Activated T-cell treated with anti-CD3 and anti-CD28 coated beads for 48 hours (primary cell): ENCODE data around the gene SMPD3.

Experiments used
- DNase-seq: peaks from one replicate; pipeline ENCODE4 v3.0.0-alpha.2; 2020; ENCODE audit warnings: low read depth

The SMPD3 gene

GRCh38 chr16:68328860-68329390 is 119.4 kb downstream of the SMPD3 start:
- DNase-seq = no peak

- peak; percentile 67 for DNase-seq
Measured at GRCh38 chr16:68328151-68328859, 120.0 kb downstream of the SMPD3 start.

- no peak for DNase-seq
Measured at GRCh38 chr16:68324780-68325357, 123.4 kb downstream of the SMPD3 start.

- no peak for DNase-seq
Measured at GRCh38 chr16:68324336-68324735, 124.0 kb downstream of the SMPD3 start.

- peak; percentile 41 for DNase-seq
Measured at GRCh38 chr16:68319185-68319908, 129.0 kb downstream of the SMPD3 start.

- DNase-seq = no peak
Measured at GRCh38 chr16:68313116-68313515, 135.2 kb downstream of the SMPD3 start.

DNA sequence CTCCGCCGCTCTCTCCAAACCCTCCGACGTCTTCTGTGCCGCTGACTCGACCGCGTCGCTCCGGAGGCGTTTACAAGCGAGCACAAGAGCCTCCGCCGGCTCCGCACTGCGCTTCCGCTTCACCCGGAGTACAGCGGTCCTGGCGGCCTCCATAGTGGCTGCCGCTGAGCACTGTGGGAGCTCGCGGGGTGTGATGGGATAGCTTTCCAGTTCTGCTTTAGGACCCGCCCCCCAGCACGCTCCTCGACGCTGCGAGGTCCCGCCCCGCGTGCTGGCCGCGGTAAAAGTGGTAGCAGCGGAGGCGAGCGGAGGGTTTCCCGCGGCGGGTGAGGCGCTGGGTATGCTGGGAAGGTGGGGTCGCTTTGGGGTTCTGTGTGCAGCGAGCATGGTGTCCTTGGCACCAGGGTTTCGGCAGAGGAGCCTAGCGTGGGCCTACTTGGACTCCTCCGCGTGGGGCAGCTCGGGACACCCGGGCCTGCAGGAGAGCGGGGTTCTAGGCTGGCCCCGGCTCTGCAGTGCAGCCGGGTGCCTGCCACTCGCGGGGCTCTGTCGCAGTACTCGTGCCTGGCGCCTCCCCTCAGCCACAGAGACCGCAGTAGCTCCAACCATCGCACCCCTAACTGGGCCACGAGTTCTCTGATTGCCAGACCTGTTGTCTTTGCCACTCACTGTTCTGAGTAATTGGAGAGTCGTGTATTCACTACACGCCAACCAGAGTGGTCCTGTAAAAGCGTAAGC is 137.4 kb downstream of the SMPD3 start, which contains the start of the genes PRMT7 and SLC7A6OS:
Gene PRMT7 (plus strand): TSS at position 246 of the 738 bp plus-strand sequence. CDS start 4,961 bp downstream, outside the sequence.
Gene SLC7A6OS (minus strand): TSS at position 173 of the 738 bp plus-strand sequence. CDS start 20 bp downstream, at position 153.
- DNase-seq = peak; percentile 92

DNA sequence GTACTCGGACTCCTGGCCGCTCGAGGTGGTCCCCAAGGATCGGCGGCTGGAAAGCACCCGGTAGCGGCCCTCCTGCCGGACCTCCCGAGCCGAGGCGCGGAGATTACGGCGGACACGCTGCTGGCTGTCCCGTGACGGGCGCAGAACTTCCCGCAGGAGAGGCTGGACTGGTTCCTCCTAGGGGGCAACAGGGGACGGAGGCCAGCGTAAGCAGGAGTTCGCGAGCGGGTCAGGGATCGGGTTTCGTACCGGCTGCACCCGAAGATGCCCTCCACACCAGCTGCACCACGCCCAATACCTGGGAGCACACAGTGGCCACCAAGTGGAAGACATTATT is 137.9 kb downstream of the SMPD3 start:
- no peak for DNase-seq

GRCh38 chr16:68309799-68310198 is 138.5 kb downstream of the SMPD3 start:
- DNase-seq = no peak
